Measurements from ENCODE around the gene HMGCLL1.

The HMGCLL1 gene

GRCh38 chr6:55536391-55536956 is 42.5 kb downstream of the HMGCLL1 start:
- in situ Hi-C loops (cut with HindIII; ENCODE audit: low sequenced_read_pairs) = no loop called here

- in situ Hi-C loops (cut with HindIII; ENCODE audit: low sequenced_read_pairs) = no loop called here
Observed at GRCh38 chr6:55531496-55531895, 47.5 kb downstream of the HMGCLL1 start.

GRCh38 chr6:55530931-55531330 is 48.1 kb downstream of the HMGCLL1 start:
- in situ Hi-C loops (cut with HindIII; ENCODE audit: low sequenced_read_pairs) = no loop called here

- in situ Hi-C loops (cut with HindIII; ENCODE audit: low sequenced_read_pairs) = no loop called here
Observed at GRCh38 chr6:55528624-55529023, 50.4 kb downstream of the HMGCLL1 start.

GRCh38 chr6:55524441-55524840 is 54.6 kb downstream of the HMGCLL1 start:
- in situ Hi-C loops (cut with HindIII; ENCODE audit: low sequenced_read_pairs) = no loop called here

GRCh38 chr6:55518529-55519060 is 60.4 kb downstream of the HMGCLL1 start:
- in situ Hi-C loops (cut with HindIII; ENCODE audit: low sequenced_read_pairs) = loop anchor here (5.0 kb wide), 1 partner anchor 49 kb away; no protein-coding TSS in a partner anchor

- in situ Hi-C loops (cut with HindIII; ENCODE audit: low sequenced_read_pairs) = loop anchor here (5.0 kb wide), 1 partner anchor 51 kb away; no protein-coding TSS in a partner anchor
Observed at GRCh38 chr6:55516736-55517135, 62.3 kb downstream of the HMGCLL1 start.

- in situ Hi-C loops (cut with HindIII; ENCODE audit: low sequenced_read_pairs) = no loop called here
Observed at GRCh38 chr6:55512904-55513303, 66.1 kb downstream of the HMGCLL1 start.

- in situ Hi-C loops (cut with HindIII; ENCODE audit: low sequenced_read_pairs) = no loop called here
Observed at GRCh38 chr6:55511122-55511800, 67.7 kb downstream of the HMGCLL1 start.

- in situ Hi-C loops (cut with HindIII; ENCODE audit: low sequenced_read_pairs) = no loop called here
Observed at GRCh38 chr6:55499591-55499990, 79.4 kb downstream of the HMGCLL1 start.

- in situ Hi-C loops (cut with HindIII; ENCODE audit: low sequenced_read_pairs) = no loop called here
Observed at GRCh38 chr6:55497694-55498093, 81.3 kb downstream of the HMGCLL1 start.

GRCh38 chr6:55496201-55496600 is 82.8 kb downstream of the HMGCLL1 start:
- in situ Hi-C loops (cut with HindIII; ENCODE audit: low sequenced_read_pairs) = no loop called here

- in situ Hi-C loops (cut with HindIII; ENCODE audit: low sequenced_read_pairs) = no loop called here
Observed at GRCh38 chr6:55495277-55495676, 83.7 kb downstream of the HMGCLL1 start.

GRCh38 chr6:55494411-55494810 is 84.6 kb downstream of the HMGCLL1 start:
- in situ Hi-C loops (cut with HindIII; ENCODE audit: low sequenced_read_pairs) = no loop called here

GRCh38 chr6:55492259-55492658 is 86.7 kb downstream of the HMGCLL1 start:
- in situ Hi-C loops (cut with HindIII; ENCODE audit: low sequenced_read_pairs) = no loop called here

- in situ Hi-C loops (cut with HindIII; ENCODE audit: low sequenced_read_pairs) = no loop called here
Observed at GRCh38 chr6:55490871-55491270, 88.1 kb downstream of the HMGCLL1 start.

- in situ Hi-C loops (cut with HindIII; ENCODE audit: low sequenced_read_pairs) = no loop called here
Observed at GRCh38 chr6:55474382-55474781, 104.6 kb downstream of the HMGCLL1 start.

GRCh38 chr6:55473722-55474121 is 105.3 kb downstream of the HMGCLL1 start:
- in situ Hi-C loops (cut with HindIII; ENCODE audit: low sequenced_read_pairs) = no loop called here

- in situ Hi-C loops (cut with HindIII; ENCODE audit: low sequenced_read_pairs) = no loop called here
Observed at GRCh38 chr6:55469951-55470366, 109.0 kb downstream of the HMGCLL1 start.

GRCh38 chr6:55456016-55456415 is 123.0 kb downstream of the HMGCLL1 start:
- in situ Hi-C loops (cut with HindIII; ENCODE audit: low sequenced_read_pairs) = no loop called here

GRCh38 chr6:55450005-55450404 is 129.0 kb downstream of the HMGCLL1 start:
- in situ Hi-C loops (cut with HindIII; ENCODE audit: low sequenced_read_pairs) = no loop called here

GRCh38 chr6:55449225-55449624 is 129.8 kb downstream of the HMGCLL1 start:
- in situ Hi-C loops (cut with HindIII; ENCODE audit: low sequenced_read_pairs) = no loop called here

Data from endothelial cell of hepatic sinusoid (primary cell).